ENCODE data around the gene F10.
"Not testable (repeated sequence)": the region's sequence is repeated elsewhere in the genome, so short reads cannot be mapped to it uniquely, and the experiment has no call there.

F10 gene

GRCh38 chr13:113122550-113123225 lies at the start of gene F10:
TSS of gene F10 (plus strand) at chr13:113122799. CDS start at chr13:113122856, 57 bp downstream.
- DNase-seq: no peak

- no peak for DNase-seq
Observed at GRCh38 chr13:113073942-113074341, 48.7 kb upstream of the F10 start.

GRCh38 chr13:113074401-113074800 lies 48.2 kb upstream of the F10 start:
- DNase-seq: no peak

- no peak for DNase-seq
Observed at GRCh38 chr13:113074876-113075275, 47.7 kb upstream of the F10 start.

- DNase-seq: no peak
Observed at GRCh38 chr13:113075711-113076110, 46.9 kb upstream of the F10 start.

GRCh38 chr13:113076681-113077401 lies 45.8 kb upstream of the F10 start:
- DNase-seq: no peak

GRCh38 chr13:113077566-113077952 lies 45.0 kb upstream of the F10 start:
- no peak for DNase-seq

- DNase-seq: no peak
Observed at GRCh38 chr13:113077953-113078901, 44.4 kb upstream of the F10 start.

GRCh38 chr13:113078902-113079780 lies 43.5 kb upstream of the F10 start:
- DNase-seq: no peak

GRCh38 chr13:113079781-113080080 lies 42.9 kb upstream of the F10 start:
- not testable (repeated sequence) for DNase-seq

GRCh38 chr13:113080361-113080831 lies 42.2 kb upstream of the F10 start:
- DNase-seq: no peak

GRCh38 chr13:113080901-113081521 lies 41.6 kb upstream of the F10 start:
- DNase-seq: no peak

GRCh38 chr13:113082198-113083021 lies 40.2 kb upstream of the F10 start:
- no peak for DNase-seq

GRCh38 chr13:113083022-113083373 lies 39.6 kb upstream of the F10 start:
- no peak for DNase-seq

- no peak for DNase-seq
Observed at GRCh38 chr13:113083402-113084061, 39.1 kb upstream of the F10 start.

GRCh38 chr13:113084094-113084942 lies 38.3 kb upstream of the F10 start:
- no peak for DNase-seq

- no peak for DNase-seq
Observed at GRCh38 chr13:113084943-113085540, 37.6 kb upstream of the F10 start.

- DNase-seq: no peak
Observed at GRCh38 chr13:113086031-113086750, 36.4 kb upstream of the F10 start.
